ENCODE measurements around the gene DIP2C.
A peak's percentile ranks its signal among the peaks of the same experiment; 100 is the strongest.
"Not testable (repeated sequence)": the region's sequence is repeated elsewhere in the genome, so short reads cannot be mapped to it uniquely, and the experiment has no call there.

The DIP2C gene

GRCh38 chr10:366186-366585 is 323.3 kb downstream of the DIP2C start:
- DNase-seq: no peak

- DNase-seq: no peak
These were observed 325.1 kb downstream of the DIP2C start for GRCh38 chr10:364267-364775.

GRCh38 chr10:363152-363551 is 326.3 kb downstream of the DIP2C start:
- no peak for DNase-seq

- peak; percentile 51 for DNase-seq
These were observed 328.0 kb downstream of the DIP2C start for GRCh38 chr10:361203-362081.

- no peak for DNase-seq
These were observed 328.8 kb downstream of the DIP2C start for GRCh38 chr10:360653-361052.

GRCh38 chr10:359762-360161 is 329.7 kb downstream of the DIP2C start:
- no peak for DNase-seq

GRCh38 chr10:359093-359492 is 330.4 kb downstream of the DIP2C start:
- peak; percentile 34 for DNase-seq

GRCh38 chr10:357201-357950 is 332.1 kb downstream of the DIP2C start:
- no peak for DNase-seq

- no peak for DNase-seq
These were observed 333.0 kb downstream of the DIP2C start for GRCh38 chr10:356452-356851.

- DNase-seq: no peak
These were observed 334.4 kb downstream of the DIP2C start for GRCh38 chr10:354901-355617.

- DNase-seq: no peak
These were observed 336.8 kb downstream of the DIP2C start for GRCh38 chr10:352476-353235.

- no peak for DNase-seq
These were observed 337.6 kb downstream of the DIP2C start for GRCh38 chr10:351770-352334.

GRCh38 chr10:350981-351501 is 338.4 kb downstream of the DIP2C start:
- no peak for DNase-seq

- DNase-seq: no peak
These were observed 340.4 kb downstream of the DIP2C start for GRCh38 chr10:349081-349480.

- DNase-seq: no peak
These were observed 341.0 kb downstream of the DIP2C start for GRCh38 chr10:348456-348855.

GRCh38 chr10:347774-348173 is 341.7 kb downstream of the DIP2C start:
- DNase-seq: not testable (repeated sequence)

GRCh38 chr10:347190-347589 is 342.3 kb downstream of the DIP2C start:
- not testable (repeated sequence) for DNase-seq

GRCh38 chr10:344582-345200 is 344.8 kb downstream of the DIP2C start:
- no peak for DNase-seq

- no peak for DNase-seq
These were observed 345.9 kb downstream of the DIP2C start for GRCh38 chr10:343231-344220.
